NB4 (cell line): ENCODE measurements around the gene TBX3.

Source experiments
- CTCF ChIP-seq: IDR thresholded peaks from one replicate; pipeline ENCODE4 v1.5.1; 2012; ENCODE audit warnings: low read depth, low read length
- MAX ChIP-seq: IDR thresholded peaks from 2 replicates; pipeline ENCODE4 v1.6.1; 2011; ENCODE audit warnings: low read depth, low read length
- POLR2A ChIP-seq: IDR thresholded peaks from 2 replicates; pipeline ENCODE4 v1.6.1; 2011; ENCODE audit warnings: mild to moderate bottlenecking; ENCODE audit not compliant: insufficient read length; ENCODE audit errors: extremely low read depth

GRCh38 chr12:114625294-114625851 lies 58.6 kb downstream of the TBX3 start:
- TF ChIP-seq CTCF (peak; percentile 90), POLR2A (no peak), MAX (no peak)
